Uterus (tissue), 2 donors: ENCODE data around the gene TAF1D.

Experiments used
- POLR2A ChIP-seq, 2 donors: fragments of 450-650 bp; IDR thresholded peaks; one replicate each; pipeline ENCODE4 v1.6.1; 2016; ENCODE audit warnings: antibody characterized with exemption in 2 of 2, mild to moderate bottlenecking in 1 of 2, moderate library complexity in 1 of 2
- TF ChIP-seq, protein P1 (sequence below), 4 experiments: fragments of 200-600 bp in 2 of 4; fragments of 450-650 bp in 2 of 4; sonication (generic) in 2 of 4; IDR thresholded peaks; one replicate each; pipeline ENCODE4 v1.5.1; 2016 to 2019; ENCODE audit warnings: antibody characterized with exemption in 4 of 4, mild to moderate bottlenecking in 2 of 4, moderate library complexity in 1 of 4

DNA sequence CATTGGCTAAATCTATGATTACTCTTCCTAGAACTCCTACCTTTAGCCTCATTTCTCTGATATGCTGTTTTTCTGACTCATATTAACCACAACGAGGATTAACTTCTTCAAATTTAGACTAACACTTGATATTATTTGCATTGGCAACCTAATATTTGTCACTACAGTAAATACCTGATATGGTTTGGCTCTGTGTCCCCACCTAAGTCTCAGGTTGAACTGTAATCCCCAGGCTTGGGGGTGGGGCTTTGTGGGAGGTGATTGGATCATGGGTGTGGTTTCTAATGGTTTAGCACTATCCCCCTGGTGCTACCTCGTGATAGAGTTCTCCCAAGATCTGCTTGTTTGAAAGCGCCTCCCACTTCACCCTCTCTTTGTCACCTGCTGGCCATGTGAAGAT is 25.7 kb upstream of the TAF1D start:
- TF ChIP-seq, protein P1, sequence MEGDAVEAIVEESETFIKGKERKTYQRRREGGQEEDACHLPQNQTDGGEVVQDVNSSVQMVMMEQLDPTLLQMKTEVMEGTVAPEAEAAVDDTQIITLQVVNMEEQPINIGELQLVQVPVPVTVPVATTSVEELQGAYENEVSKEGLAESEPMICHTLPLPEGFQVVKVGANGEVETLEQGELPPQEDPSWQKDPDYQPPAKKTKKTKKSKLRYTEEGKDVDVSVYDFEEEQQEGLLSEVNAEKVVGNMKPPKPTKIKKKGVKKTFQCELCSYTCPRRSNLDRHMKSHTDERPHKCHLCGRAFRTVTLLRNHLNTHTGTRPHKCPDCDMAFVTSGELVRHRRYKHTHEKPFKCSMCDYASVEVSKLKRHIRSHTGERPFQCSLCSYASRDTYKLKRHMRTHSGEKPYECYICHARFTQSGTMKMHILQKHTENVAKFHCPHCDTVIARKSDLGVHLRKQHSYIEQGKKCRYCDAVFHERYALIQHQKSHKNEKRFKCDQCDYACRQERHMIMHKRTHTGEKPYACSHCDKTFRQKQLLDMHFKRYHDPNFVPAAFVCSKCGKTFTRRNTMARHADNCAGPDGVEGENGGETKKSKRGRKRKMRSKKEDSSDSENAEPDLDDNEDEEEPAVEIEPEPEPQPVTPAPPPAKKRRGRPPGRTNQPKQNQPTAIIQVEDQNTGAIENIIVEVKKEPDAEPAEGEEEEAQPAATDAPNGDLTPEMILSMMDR (IDR thresholded peaks at IDR 0.05) = no peak
- no peak for TF ChIP-seq POLR2A (IDR thresholded peaks at IDR 0.05)
